LNCAP (cell line): ENCODE data around the gene SLC8A1.

Source experiments
- TF ChIP-seq, protein P1 (sequence below): fragments of 450-650 bp; IDR thresholded peaks from 2 replicates; pipeline ENCODE4 v1.5.1; 2017; ENCODE audit warnings: mild to moderate bottlenecking

The SLC8A1 gene

DNA sequence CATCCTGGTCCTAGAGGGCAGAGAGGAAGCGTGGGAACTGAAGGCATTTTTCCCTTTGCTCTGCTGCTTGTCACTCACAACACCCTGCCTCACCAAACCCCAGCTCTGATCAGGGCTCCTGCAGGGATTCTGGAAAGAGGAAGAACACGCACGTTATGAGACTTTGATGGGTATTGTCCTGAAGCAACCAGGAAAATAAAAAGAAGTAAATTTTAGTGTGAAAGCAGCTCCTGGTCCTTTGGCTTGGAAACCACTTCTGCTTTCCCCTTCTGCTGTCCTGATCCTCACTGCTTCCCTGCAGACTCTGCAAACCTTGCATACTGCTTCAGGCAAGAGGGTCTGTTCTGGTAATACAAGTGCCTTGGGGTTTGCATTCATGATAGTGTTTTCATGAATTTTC, 164.1 kb downstream of the SLC8A1 start:
- TF ChIP-seq, protein P1, sequence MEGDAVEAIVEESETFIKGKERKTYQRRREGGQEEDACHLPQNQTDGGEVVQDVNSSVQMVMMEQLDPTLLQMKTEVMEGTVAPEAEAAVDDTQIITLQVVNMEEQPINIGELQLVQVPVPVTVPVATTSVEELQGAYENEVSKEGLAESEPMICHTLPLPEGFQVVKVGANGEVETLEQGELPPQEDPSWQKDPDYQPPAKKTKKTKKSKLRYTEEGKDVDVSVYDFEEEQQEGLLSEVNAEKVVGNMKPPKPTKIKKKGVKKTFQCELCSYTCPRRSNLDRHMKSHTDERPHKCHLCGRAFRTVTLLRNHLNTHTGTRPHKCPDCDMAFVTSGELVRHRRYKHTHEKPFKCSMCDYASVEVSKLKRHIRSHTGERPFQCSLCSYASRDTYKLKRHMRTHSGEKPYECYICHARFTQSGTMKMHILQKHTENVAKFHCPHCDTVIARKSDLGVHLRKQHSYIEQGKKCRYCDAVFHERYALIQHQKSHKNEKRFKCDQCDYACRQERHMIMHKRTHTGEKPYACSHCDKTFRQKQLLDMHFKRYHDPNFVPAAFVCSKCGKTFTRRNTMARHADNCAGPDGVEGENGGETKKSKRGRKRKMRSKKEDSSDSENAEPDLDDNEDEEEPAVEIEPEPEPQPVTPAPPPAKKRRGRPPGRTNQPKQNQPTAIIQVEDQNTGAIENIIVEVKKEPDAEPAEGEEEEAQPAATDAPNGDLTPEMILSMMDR: no peak

DNA sequence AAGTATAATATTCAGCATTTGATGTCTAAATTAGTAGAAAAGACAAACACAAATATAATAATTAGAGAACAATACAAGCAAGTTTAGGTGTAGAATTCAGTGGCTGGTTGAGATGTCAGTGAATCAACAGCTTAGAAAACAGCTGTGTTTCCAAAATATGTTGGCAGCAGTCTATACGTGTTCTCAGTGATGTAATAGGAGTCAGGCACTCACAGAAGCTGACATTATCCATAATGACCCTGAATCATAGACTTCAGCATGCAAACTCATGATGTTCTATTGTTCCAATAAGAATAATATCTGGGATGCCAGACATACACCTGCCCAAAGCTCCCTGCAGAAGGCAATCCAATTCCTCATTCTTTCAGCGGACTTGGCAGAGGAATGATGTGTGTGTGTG, 164.7 kb downstream of the SLC8A1 start:
- TF ChIP-seq, protein P1: no peak

DNA sequence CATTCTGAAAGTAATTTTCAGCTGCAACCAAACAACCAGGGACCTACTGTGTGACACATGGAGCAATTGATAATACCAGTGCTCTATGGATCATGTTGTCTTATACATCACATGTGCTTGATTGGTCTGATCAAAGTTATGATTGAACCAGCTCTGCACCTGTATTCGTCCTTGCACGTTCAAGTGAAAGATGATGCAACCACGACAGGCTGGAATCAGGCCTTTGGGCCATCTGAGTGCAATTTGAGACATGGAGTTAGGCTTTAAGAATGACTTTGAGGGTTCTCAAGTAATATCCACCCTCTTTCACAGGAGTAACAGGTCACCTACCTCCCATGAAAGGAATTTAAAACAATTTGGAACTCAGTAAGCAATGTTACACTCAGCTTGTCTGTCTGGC, 165.2 kb downstream of the SLC8A1 start:
- TF ChIP-seq, protein P1: no peak

DNA sequence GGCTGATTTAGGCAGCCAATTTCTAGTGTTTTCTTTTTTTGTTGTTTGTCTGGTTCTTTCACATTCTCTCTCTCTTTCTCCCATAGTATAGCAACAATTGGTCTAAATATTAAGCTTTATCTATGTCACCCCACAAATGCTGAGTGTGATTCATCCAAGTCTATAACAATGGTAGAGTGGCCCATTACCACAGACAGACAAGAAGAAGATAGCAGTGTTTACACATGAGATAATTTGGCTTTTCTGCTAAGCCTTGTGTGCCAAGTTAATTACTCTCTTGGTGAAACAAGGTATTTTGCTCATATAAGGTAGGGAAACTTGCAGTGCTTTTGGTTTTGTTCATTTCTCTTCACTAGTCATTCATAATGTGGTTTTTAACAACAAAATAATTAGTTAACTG, 166.5 kb downstream of the SLC8A1 start:
- TF ChIP-seq, protein P1: no peak

DNA sequence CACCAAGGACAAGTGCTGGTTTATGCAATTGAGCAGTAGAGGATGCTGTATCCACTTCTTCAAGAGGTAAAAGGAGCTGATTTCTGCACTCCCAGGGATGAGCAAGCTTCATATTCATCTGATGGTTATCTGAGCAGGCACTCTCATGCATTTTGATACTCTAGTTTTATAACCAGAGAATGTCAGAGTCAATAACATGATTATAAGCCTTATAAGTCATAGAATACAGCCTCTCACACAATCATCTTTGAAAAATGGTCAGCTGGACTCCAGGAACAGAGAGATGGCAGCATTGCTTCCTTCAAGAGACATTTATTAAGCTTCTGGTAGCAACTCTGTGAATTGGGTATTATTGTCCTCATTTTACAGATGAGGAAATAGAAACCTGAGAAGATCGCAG, 167.1 kb downstream of the SLC8A1 start:
- TF ChIP-seq, protein P1: no peak

DNA sequence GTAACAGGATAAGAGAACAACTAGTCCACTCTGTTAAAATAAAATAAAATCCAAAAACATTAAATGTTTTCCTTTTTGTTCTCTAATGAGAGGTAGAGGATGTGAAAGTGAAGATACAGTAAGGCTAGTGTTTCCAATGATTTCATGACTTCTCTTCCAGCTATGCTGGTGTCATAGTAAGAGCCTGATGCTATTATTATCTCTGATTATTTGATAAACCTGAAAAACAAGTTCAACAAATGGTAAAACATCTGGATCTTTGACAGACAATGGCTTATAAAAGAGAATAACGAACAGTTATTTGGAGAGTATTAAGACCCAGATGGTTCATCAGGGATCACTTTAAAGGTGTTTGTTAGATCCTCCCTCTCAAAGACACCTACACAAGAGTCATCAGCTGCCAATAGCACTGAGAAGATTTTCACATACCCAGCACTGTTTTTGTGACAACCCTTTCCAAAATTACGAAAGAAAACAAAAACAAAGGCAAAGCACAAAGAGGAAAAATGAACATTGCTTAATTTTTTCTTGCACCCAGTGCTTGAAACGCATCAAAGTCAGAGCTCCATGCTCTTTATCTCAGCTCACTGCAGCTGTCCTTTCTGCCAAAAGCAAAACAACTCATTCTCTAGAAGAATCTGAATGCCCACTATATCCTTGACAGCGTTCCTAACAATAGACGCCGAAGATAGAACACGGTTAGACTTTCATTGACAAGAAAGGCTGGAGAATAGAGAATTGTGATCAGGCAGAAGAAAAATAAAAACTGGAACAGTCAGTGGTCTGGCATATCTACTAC, 168.6 kb downstream of the SLC8A1 start:
- TF ChIP-seq, protein P1: no peak

DNA sequence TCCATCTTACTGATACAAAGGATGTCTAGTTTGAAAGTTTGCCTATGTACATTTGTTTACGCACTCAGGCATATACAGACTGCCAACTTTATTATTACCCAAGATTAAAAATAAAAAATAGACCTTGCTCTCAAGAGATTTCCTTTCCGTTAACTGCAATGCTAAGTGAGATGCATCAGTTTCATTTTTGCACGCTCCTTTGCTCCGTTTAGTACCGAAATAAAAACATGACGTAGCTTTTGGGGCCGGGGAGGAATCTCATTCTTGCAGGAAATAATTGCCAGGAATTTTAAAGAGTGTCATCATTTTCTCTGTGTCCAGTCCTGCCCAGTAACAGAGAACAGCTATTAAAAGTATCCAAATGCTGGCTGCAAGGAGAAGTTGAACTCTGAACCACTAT, 169.5 kb downstream of the SLC8A1 start:
- TF ChIP-seq, protein P1: no peak
